A673 (cell line): ENCODE measurements around the gene MYPOP. TPM values are rescaled to one million over a fixed set of nuclear protein-coding genes. Genes with fewer than 3 reads are reported as not detected.
A peak's percentile ranks its signal among the peaks of the same experiment; 100 is the strongest.

Source experiments
- BruUV-seq: library from RNA; stranded (reverse); fragments of 400-500 nt; replicated peaks from 2 replicates; lab custom pipeline; 2021; lab: Mats Ljungman, UMichigan
- CTCF ChIA-PET: fragments of 300-600 bp; sonication (Branson Sonifier 250); formaldehyde crosslinking; loops from one replicate; lab custom pipeline; 2022; ENCODE audit warnings: antibody characterized with exemption; lab: Charles Lee
- POLR2A ChIA-PET: fragments of 300-600 bp; sonication (Branson Sonifier 250); formaldehyde crosslinking; loops from one replicate; lab custom pipeline; 2022; ENCODE audit warnings: antibody characterized with exemption; ENCODE audit not compliant: low non-redundant PET; lab: Charles Lee
- DNase-seq: peaks from one replicate; pipeline ENCODE4 v3.0.0-alpha.2; 2015; ENCODE audit warnings: low spot score
- H3K27ac ChIP-seq: fragments of 200-600 bp; sonication (generic); 2 replicates; pipeline ENCODE4 v1.5.1; 2016; ENCODE audit warnings: mixed run types, low read depth, mild to moderate bottlenecking, mixed read lengths, antibody characterized with exemption, low read length; ENCODE audit not compliant: poor library complexity, severe bottlenecking
- H3K27me3 ChIP-seq: fragments of 200-600 bp; sonication (generic); replicated peaks from 2 replicates; pipeline ENCODE4 v1.6.1; 2017; ENCODE audit warnings: mixed run types, low read depth, mild to moderate bottlenecking, mixed read lengths, antibody characterized with exemption, low read length; ENCODE audit not compliant: insufficient read depth, poor library complexity
- H3K36me3 ChIP-seq: fragments of 200-600 bp; sonication (generic); 2 replicates; pipeline ENCODE4 v1.6.1; 2016; ENCODE audit warnings: mixed run types, mild to moderate bottlenecking, mixed read lengths, antibody characterized with exemption, low read length; ENCODE audit not compliant: insufficient read depth, poor library complexity, severe bottlenecking
- H3K4me1 ChIP-seq: fragments of 200-600 bp; sonication (generic); 2 replicates; pipeline ENCODE4 v1.6.1; 2017; ENCODE audit warnings: mixed run types, mild to moderate bottlenecking, mixed read lengths, antibody characterized with exemption, low read length; ENCODE audit not compliant: insufficient read depth, poor library complexity, severe bottlenecking
- H3K4me3 ChIP-seq: fragments of 200-600 bp; sonication (generic); 2 replicates; pipeline ENCODE4 v1.5.1; 2016; ENCODE audit warnings: low read depth, mixed run types, mild to moderate bottlenecking, mixed read lengths, low read length; ENCODE audit not compliant: poor library complexity, severe bottlenecking
- H3K9me3 ChIP-seq: fragments of 200-600 bp; sonication (generic); 2 replicates; pipeline ENCODE4 v1.6.1; 2016; ENCODE audit warnings: mixed run types, low read depth, mild to moderate bottlenecking, mixed read lengths, antibody characterized with exemption, low read length; ENCODE audit not compliant: poor library complexity, severe bottlenecking
- CTCF ChIP-seq: fragments of 300-800, 200-600 bp; sonication (generic); conservative IDR thresholded peaks from 2 replicates; pipeline ENCODE4 v1.5.1; 2017; ENCODE audit warnings: low read depth, mild to moderate bottlenecking, antibody characterized with exemption, low read length, moderate library complexity, mixed read lengths
- EZH2 ChIP-seq: fragments of 200-600 bp; sonication (generic); IDR thresholded peaks from 2 replicates; pipeline ENCODE4 v1.6.1; 2017; ENCODE audit warnings: borderline replicate concordance, low read depth, mild to moderate bottlenecking, mixed read lengths, antibody characterized with exemption, low read length; ENCODE audit not compliant: poor library complexity, severe bottlenecking
- intact Hi-C: fragments of 100-400 bp; cut with micrococcal nuclease; formaldehyde crosslinking; loops from one replicate; pipeline ENCODE4 v1.10.0; 2022; ENCODE audit not compliant: unreplicated experiment
- total RNA-seq: library from RNA; stranded (reverse); gene quantifications from 2 replicates; pipeline ENCODE4 v1.2.3, GENCODE V29; 2021

Gene MYPOP
- total RNA-seq, 1 experiment from 2014 or later = 13.5 TPM

- H3K36me3 ChIP-seq = peaks cover 10% of the 10 kb centered on the region
- TF ChIP-seq EZH2 (peak; percentile 77), CTCF (peak; percentile 50)
- intact Hi-C loops = loop anchor here (1.0 kb wide), 1 partner anchor 19 kb away; no protein-coding TSS in a partner anchor
- H3K4me3 ChIP-seq = peak within 1 kb of the TSS; percentile 67
- CTCF ChIA-PET = interaction anchor here (0.6 to 1.9 kb wide), 3 partner anchors 47 to 531 kb away, joined by 4 to 13 read pairs (median 7); no protein-coding TSS in a partner anchor
- peaks cover 6% of the 10 kb centered on the region for H3K4me1 ChIP-seq
- H3K9me3 ChIP-seq = no peaks in the 10 kb centered on the region
- peaks cover 41% of the 10 kb centered on the region for H3K27me3 ChIP-seq
- BruUV-seq = no TSS peak
- POLR2A ChIA-PET = interaction anchor here (0.6 kb wide), 1 partner anchor 12 kb away, joined by 5 read pairs; no protein-coding TSS in a partner anchor
- peak within 1 kb of the TSS; percentile 91 for H3K27ac ChIP-seq
- DNase-seq = peak; percentile 50
Observed at GRCh38 chr19:45863840-45864628, 38.4 kb downstream of the MYPOP start, which contains the start of gene FOXA3. Gene FOXA3, plus strand, starts transcription at chr19:45864326. Its CDS starts 131 bp downstream, at chr19:45864457.

GRCh38 chr19:45863335-45863839 lies 39.0 kb downstream of the MYPOP start:
- no peaks in the 10 kb centered on the region for H3K9me3 ChIP-seq
- H3K27me3 ChIP-seq = peaks cover 41% of the 10 kb centered on the region
- intact Hi-C loops = loop anchor here (1.0 kb wide), 1 partner anchor 20 kb away; no protein-coding TSS in a partner anchor
- H3K4me1 ChIP-seq = peaks cover 6% of the 10 kb centered on the region
- H3K27ac ChIP-seq = peak overlapping the region; percentile 91
- ChIA-PET POLR2A (interaction anchor here (0.6 kb wide), 1 partner anchor 11 kb away, joined by 5 read pairs; no protein-coding TSS in a partner anchor), CTCF (interaction anchor here (0.6 to 1.9 kb wide), 2 partner anchors 47 to 531 kb away, joined by 4 to 7 read pairs; no protein-coding TSS in a partner anchor)
- no TSS peak for BruUV-seq
- H3K4me3 ChIP-seq = peak overlapping the region; percentile 67
- TF ChIP-seq CTCF = no peak
- no peak for TF ChIP-seq EZH2
- peaks cover 14% of the 10 kb centered on the region for H3K36me3 ChIP-seq
- DNase-seq = no peak

- POLR2A ChIA-PET = interaction anchor here (0.6 kb wide), 2 partner anchors 11 to 778 kb away, joined by 5 read pairs; no protein-coding TSS in a partner anchor
- H3K27me3 ChIP-seq = peaks cover 41% of the 10 kb centered on the region
- intact Hi-C loops = loop anchor here (1.0 kb wide), 1 partner anchor 21 kb away; no protein-coding TSS in a partner anchor
- peaks cover 14% of the 10 kb centered on the region for H3K36me3 ChIP-seq
- no TSS peak for BruUV-seq
- peak within 1 kb of the TSS; percentile 67 for H3K4me3 ChIP-seq
- peak within 1 kb of the TSS; percentile 91 for H3K27ac ChIP-seq
- DNase-seq = peak; percentile 99
- peaks cover 6% of the 10 kb centered on the region for H3K4me1 ChIP-seq
- no peaks in the 10 kb centered on the region for H3K9me3 ChIP-seq
- CTCF ChIA-PET = interaction anchor here (0.6 to 1.9 kb wide), 2 partner anchors 46 to 532 kb away, joined by 4 to 7 read pairs; no protein-coding TSS in a partner anchor
- TF ChIP-seq EZH2 (no peak), CTCF (no peak)
Observed at GRCh38 chr19:45862564-45863334, 39.7 kb downstream of the MYPOP start, which contains the start of gene SYMPK. Gene SYMPK, minus strand, starts transcription at chr19:45863147. Its CDS starts 8,652 bp downstream, at chr19:45854495.
